T-cell (primary cell): ENCODE measurements around the gene ZNF254. TPM values are rescaled to one million over a fixed set of nuclear protein-coding genes. Genes with fewer than 3 reads are reported as not detected.

Experiments
- ATAC-seq, 4 experiments: fragments of 200-7000 bp in 3 of 4; fragments of 150-1000 bp in 1 of 4; cut with Tn5 transposase; replicated peaks in 1 of 4; 1 replicate in 3 of 4; 2 replicates in 1 of 4; pipeline ENCODE4 v1.10.0; 2021; ENCODE audit warnings: moderate library complexity in 3 of 4, mild to moderate bottlenecking in 2 of 4, moderate number of reproducible peaks in 1 of 4
- CTCF ChIA-PET, 2 donors: fragments of 300-600 bp; sonication (Branson Sonifier 250); formaldehyde crosslinking; loops; one replicate each; lab custom pipeline; 2022; ENCODE audit warnings: antibody characterized with exemption in 2 of 2; lab: Charles Lee
- POLR2A ChIA-PET, 2 donors: fragments of 300-600 bp; sonication (Branson Sonifier 250); formaldehyde crosslinking; loops; one replicate each; lab custom pipeline; 2022; ENCODE audit warnings: antibody characterized with exemption in 2 of 2; lab: Charles Lee
- DNase-seq, 35 experiments: peaks; one replicate each; pipeline versions ENCODE4 v3.0.0 to v3.0.0-alpha.2; 2013 to 2023
- H3K27ac ChIP-seq: one replicate; pipeline ENCODE4 v1.5.1; 2013; ENCODE audit warnings: low read length
- H3K27me3 ChIP-seq, 2 experiments: replicated peaks in 1 of 2; 1 replicate in 1 of 2; 2 replicates in 1 of 2; pipeline versions ENCODE4 v1.6.1 to v1.7.0; 2013; ENCODE audit warnings: low read length in 1 of 2, mixed read lengths in 1 of 2; ENCODE audit not compliant: control insufficient read depth in 2 of 2, insufficient read depth in 2 of 2; ENCODE audit errors: extremely low read depth in 1 of 2
- H3K36me3 ChIP-seq, 2 donors: 1 replicate in 1 of 2; 2 replicates in 1 of 2; pipeline versions ENCODE4 v1.6.1 to v1.7.0; 2013; ENCODE audit warnings: low read length in 1 of 2; ENCODE audit not compliant: control insufficient read depth in 2 of 2, insufficient read depth in 1 of 2; ENCODE audit errors: extremely low read depth in 1 of 2
- H3K4me1 ChIP-seq, 2 experiments: 1 replicate in 1 of 2; 2 replicates in 1 of 2; pipeline versions ENCODE4 v1.6.1 to v1.7.0; 2013; ENCODE audit warnings: low read length in 2 of 2, mixed read lengths in 1 of 2; ENCODE audit not compliant: insufficient read depth in 2 of 2, control insufficient read depth in 1 of 2; ENCODE audit errors: extremely low read depth in 1 of 2
- H3K4me3 ChIP-seq, 2 donors: 1 replicate in 1 of 2; 2 replicates in 1 of 2; pipeline versions ENCODE4 v1.5.1 to v1.7.0; 2013; ENCODE audit warnings: mild to moderate bottlenecking in 2 of 2, low read length in 1 of 2, moderate library complexity in 1 of 2; ENCODE audit not compliant: control insufficient read depth in 1 of 2; ENCODE audit errors: extremely low read depth in 1 of 2
- H3K9me3 ChIP-seq: 2 replicates; pipeline ENCODE4 v1.7.0; 2013
- H3K27ac Mint-ChIP-seq, 2 donors: one replicate each; pipeline ENCODE4 v1.8.0; 2020 to 2021; ENCODE audit warnings: mild to moderate bottlenecking in 2 of 2, mixed read lengths in 2 of 2
- H3K27me3 Mint-ChIP-seq, 2 donors: one replicate each; pipeline ENCODE4 v1.8.0; 2021 to 2022; ENCODE audit warnings: mixed read lengths in 2 of 2
- H3K36me3 Mint-ChIP-seq: one replicate; pipeline ENCODE4 v1.8.0; 2021; ENCODE audit warnings: mixed read lengths
- H3K4me1 Mint-ChIP-seq, 3 donors: one replicate each; pipeline ENCODE4 v1.8.0; 2020 to 2022; ENCODE audit warnings: mixed read lengths in 3 of 3, mild to moderate bottlenecking in 1 of 3
- H3K4me3 Mint-ChIP-seq, 3 donors: one replicate each; pipeline ENCODE4 v1.8.0; 2020 to 2022; ENCODE audit warnings: mild to moderate bottlenecking in 3 of 3, mixed read lengths in 3 of 3, moderate library complexity in 3 of 3
- H3K9me3 Mint-ChIP-seq, 3 donors: one replicate each; pipeline ENCODE4 v1.8.0; 2020 to 2022; ENCODE audit warnings: mixed read lengths in 3 of 3
- WGBS: methylation state at CpG from one replicate; pipeline ENCODE4 v1.1.5; 2013; ENCODE audit warnings: missing lambda C conversion rate; ENCODE audit not compliant: insufficient coverage; 5-methylcytosine and 5-hydroxymethylcytosine counted together
- total RNA-seq, 35 experiments: library from RNA in 6 of 35; stranded (reverse) in 6 of 35; fragments of 120-200 nt in 1 of 35; gene quantifications; one replicate each; pipeline versions ENCODE4 v1.2.1 to v1.2.4 and lab custom pipeline; 2013 to 2026

Gene ZNF254
- total RNA-seq, 5 donors from 2014 or later (not counting 1 experiment from before 2014, with no cell fraction given) = 9.8 to 15.4 (median 13.8) TPM

- no peak for ATAC-seq
- Mint-ChIP-seq H3K36me3 (peaks cover 71% of the 10 kb centered on the region), H3K9me3 (peaks cover 0 to 22% (median 17%) of the 10 kb centered on the region in 3 donors), H3K4me3 (no peak overlapping the region), H3K4me1 (peaks cover 0 to 22% (median 18%) of the 10 kb centered on the region in 3 donors), H3K27ac (no peak overlapping the region), H3K27me3 (no peaks in the 10 kb centered on the region)
- H3K27ac ChIP-seq = no peak overlapping the region
- DNase-seq = no peak
- peaks cover 0 to 14% of the 10 kb centered on the region in 2 donors for H3K36me3 ChIP-seq
- H3K9me3 ChIP-seq = no peaks in the 10 kb centered on the region
- CTCF ChIA-PET = no interaction called here
- WGBS = no CpG with 5 or more reads among the region's 2 CpGs
- peaks cover 0 to 5% of the 10 kb centered on the region in 2 experiments for H3K4me1 ChIP-seq
- POLR2A ChIA-PET = no interaction called here
- H3K4me3 ChIP-seq = no peak overlapping the region
- H3K27me3 ChIP-seq = no peaks in the 10 kb centered on the region
These were observed 14.6 kb downstream of the ZNF254 start for GRCh38 chr19:24101459-24102115.

- ATAC-seq (no peak), DNase-seq (no peak)
- no peaks in the 10 kb centered on the region for H3K4me1 Mint-ChIP-seq
- Histone ChIP-seq H3K9me3 (peaks cover 41% of the 10 kb centered on the region), H3K4me1 (no peaks in the 10 kb centered on the region), H3K27ac (no peak overlapping the region), H3K36me3 (peaks cover 0 to 16% of the 10 kb centered on the region in 2 donors), H3K27me3 (no peaks in the 10 kb centered on the region), H3K4me3 (no peak overlapping the region)
- no peak overlapping the region for H3K4me3 Mint-ChIP-seq
- WGBS = no CpG with 5 or more reads among the region's 3 CpGs
- ChIA-PET CTCF (no interaction called here), POLR2A (no interaction called here)
- H3K27me3 Mint-ChIP-seq = no peaks in the 10 kb centered on the region
- H3K36me3 Mint-ChIP-seq = peaks cover 73% of the 10 kb centered on the region
- no peak overlapping the region for H3K27ac Mint-ChIP-seq
- peaks cover 12 to 59% (median 51%) of the 10 kb centered on the region in 3 donors for H3K9me3 Mint-ChIP-seq
These were observed 40.6 kb downstream of the ZNF254 start for GRCh38 chr19:24127601-24128000.

GRCh38 chr19:24140099-24140498 is 53.1 kb downstream of the ZNF254 start:
- WGBS = no CpG with 5 or more reads among the region's 3 CpGs
- no peaks in the 10 kb centered on the region for H3K27me3 Mint-ChIP-seq
- H3K9me3 Mint-ChIP-seq = peaks cover 17 to 62% (median 54%) of the 10 kb centered on the region in 3 donors
- Histone ChIP-seq H3K36me3 (no peaks in the 10 kb centered on the region), H3K9me3 (peaks cover 11% of the 10 kb centered on the region), H3K27ac (no peak overlapping the region), H3K4me3 (no peak overlapping the region), H3K4me1 (no peaks in the 10 kb centered on the region), H3K27me3 (no peaks in the 10 kb centered on the region)
- ATAC-seq (no peak), DNase-seq (no peak)
- no peak overlapping the region for H3K27ac Mint-ChIP-seq
- POLR2A ChIA-PET = no interaction called here
- peaks cover 48% of the 10 kb centered on the region for H3K36me3 Mint-ChIP-seq
- H3K4me3 Mint-ChIP-seq = no peak overlapping the region
- CTCF ChIA-PET = no interaction called here
- H3K4me1 Mint-ChIP-seq = peaks cover 0 to 4% (median 0%) of the 10 kb centered on the region in 3 donors

- Mint-ChIP-seq H3K36me3 (peaks cover 47% of the 10 kb centered on the region), H3K4me3 (no peak overlapping the region), H3K27ac (no peak overlapping the region), H3K4me1 (peaks cover 0 to 4% (median 0%) of the 10 kb centered on the region in 3 donors), H3K27me3 (no peaks in the 10 kb centered on the region), H3K9me3 (peaks cover 15 to 62% (median 53%) of the 10 kb centered on the region in 3 donors)
- H3K36me3 ChIP-seq = no peaks in the 10 kb centered on the region
- no peaks in the 10 kb centered on the region for H3K27me3 ChIP-seq
- no peak overlapping the region for H3K4me3 ChIP-seq
- no peak for ATAC-seq
- POLR2A ChIA-PET = no interaction called here
- no peak overlapping the region for H3K27ac ChIP-seq
- H3K4me1 ChIP-seq = no peaks in the 10 kb centered on the region
- DNase-seq = no peak
- H3K9me3 ChIP-seq = peaks cover 11% of the 10 kb centered on the region
- CTCF ChIA-PET = no interaction called here
These were observed 53.6 kb downstream of the ZNF254 start for GRCh38 chr19:24140591-24140990.

GRCh38 chr19:24141612-24142011 is 54.6 kb downstream of the ZNF254 start:
- Histone ChIP-seq H3K27me3 (no peaks in the 10 kb centered on the region), H3K36me3 (no peaks in the 10 kb centered on the region), H3K27ac (no peak overlapping the region), H3K4me1 (no peaks in the 10 kb centered on the region), H3K9me3 (peaks cover 5% of the 10 kb centered on the region), H3K4me3 (no peak overlapping the region)
- H3K4me1 Mint-ChIP-seq = peaks cover 0 to 3% (median 0%) of the 10 kb centered on the region in 3 donors
- peaks cover 9 to 60% (median 48%) of the 10 kb centered on the region in 3 donors for H3K9me3 Mint-ChIP-seq
- ChIA-PET POLR2A (no interaction called here), CTCF (no interaction called here)
- no peak overlapping the region for H3K27ac Mint-ChIP-seq
- DNase-seq = no peak
- no peak for ATAC-seq
- H3K36me3 Mint-ChIP-seq = peaks cover 43% of the 10 kb centered on the region
- no peak overlapping the region for H3K4me3 Mint-ChIP-seq
- no peaks in the 10 kb centered on the region for H3K27me3 Mint-ChIP-seq

GRCh38 chr19:24142771-24143170 is 55.8 kb downstream of the ZNF254 start:
- Mint-ChIP-seq H3K4me1 (no peaks in the 10 kb centered on the region), H3K4me3 (no peak overlapping the region), H3K36me3 (peaks cover 37% of the 10 kb centered on the region), H3K27me3 (no peaks in the 10 kb centered on the region), H3K9me3 (peaks cover 7 to 59% (median 42%) of the 10 kb centered on the region in 3 donors), H3K27ac (no peak overlapping the region)
- DNase-seq (no peak), ATAC-seq (no peak)
- Histone ChIP-seq H3K4me1 (no peaks in the 10 kb centered on the region), H3K27me3 (no peaks in the 10 kb centered on the region), H3K4me3 (no peak overlapping the region), H3K27ac (no peak overlapping the region), H3K36me3 (no peaks in the 10 kb centered on the region), H3K9me3 (peaks cover 4% of the 10 kb centered on the region)
- ChIA-PET CTCF (interaction anchor here in 1 of 2 donors (0.7 kb wide), 1 partner anchor 210 kb away, joined by 3 read pairs; no protein-coding TSS in a partner anchor), POLR2A (no interaction called here)
- no CpG with 5 or more reads among the region's 3 CpGs for WGBS
